Keratinocyte (primary cell): ENCODE data around the gene RSPH9. TPM values are rescaled to one million over a fixed set of nuclear protein-coding genes. Genes with fewer than 3 reads are reported as not detected.

Source experiments
- DNase-seq: peaks from one replicate; pipeline ENCODE4 v3.0.0-alpha.2; 2011; ENCODE audit warnings: low read depth, missing footprints, low spot score
- FAIRE-seq: peaks from 2 replicates; lab custom pipeline; 2011; peaks lifted over from hg19 to GRCh38; lab: Jason Lieb, UNC
- H2AFZ ChIP-seq: 2 replicates; pipeline ENCODE4 v1.6.0; 2012; ENCODE audit warnings: low read length, control low read depth, inconsistent platforms; ENCODE audit not compliant: control insufficient read depth
- H3K27ac ChIP-seq: 2 replicates; pipeline ENCODE4 v1.5.1; 2011; ENCODE audit warnings: low read length; ENCODE audit not compliant: control insufficient read depth, insufficient read depth
- H3K27me3 ChIP-seq: 3 replicates; pipeline ENCODE4 v1.6.0; 2011; ENCODE audit warnings: low read length; ENCODE audit not compliant: control insufficient read depth, insufficient read depth; ENCODE audit errors: extremely low read depth
- H3K36me3 ChIP-seq, 2 experiments: 2 replicates in 1 of 2; 3 replicates in 1 of 2; pipeline ENCODE4 v1.5.1; 2011; ENCODE audit warnings: low read length in 2 of 2, mild to moderate bottlenecking in 1 of 2; ENCODE audit not compliant: control insufficient read depth in 2 of 2, insufficient read depth in 2 of 2; ENCODE audit errors: extremely low read depth in 1 of 2
- H3K4me1 ChIP-seq: 3 replicates; pipeline ENCODE4 v1.5.1; 2011; ENCODE audit warnings: low read length; ENCODE audit not compliant: control insufficient read depth, insufficient read depth; ENCODE audit errors: extremely low read depth
- H3K4me2 ChIP-seq: 3 replicates; pipeline ENCODE4 v1.6.0; 2011; ENCODE audit warnings: low read depth, low read length; ENCODE audit not compliant: control insufficient read depth, insufficient read depth; ENCODE audit errors: extremely low read depth
- H3K4me3 ChIP-seq, 3 experiments: fragments of 200-600 bp in 1 of 3; sonication (generic) in 1 of 3; 2 replicates in 2 of 3; 3 replicates in 1 of 3; pipeline ENCODE4 v1.5.1; 2011 to 2016; ENCODE audit warnings: low read length in 3 of 3, mild to moderate bottlenecking in 3 of 3, control low read depth in 2 of 3, inconsistent platforms in 1 of 3, low read depth in 1 of 3, mixed read lengths in 1 of 3, mixed run types in 1 of 3, moderate library complexity in 1 of 3; ENCODE audit not compliant: control insufficient read depth in 2 of 3, insufficient read depth in 2 of 3; ENCODE audit errors: extremely low read depth in 1 of 3
- H3K79me2 ChIP-seq: 2 replicates; pipeline ENCODE4 v1.6.0; 2012; ENCODE audit warnings: low read length; ENCODE audit not compliant: control insufficient read depth, insufficient read depth
- H3K9ac ChIP-seq: 3 replicates; pipeline ENCODE4 v1.6.0; 2011; ENCODE audit warnings: low read length; ENCODE audit not compliant: control insufficient read depth, insufficient read depth; ENCODE audit errors: extremely low read depth
- H3K9me1 ChIP-seq: 3 replicates; pipeline ENCODE4 v1.6.0; 2011; ENCODE audit warnings: low read length; ENCODE audit not compliant: control insufficient read depth, insufficient read depth; ENCODE audit errors: extremely low read depth
- H3K9me3 ChIP-seq: 2 replicates; pipeline ENCODE4 v1.5.1; 2012; ENCODE audit warnings: low read depth, low read length; ENCODE audit not compliant: control insufficient read depth
- H4K20me1 ChIP-seq: 3 replicates; pipeline ENCODE4 v1.6.0; 2011; ENCODE audit warnings: low read length; ENCODE audit not compliant: control insufficient read depth, insufficient read depth; ENCODE audit errors: extremely low read depth
- EZH2 ChIP-seq: IDR thresholded peaks from one replicate; pipeline ENCODE4 v1.6.1; 2012; ENCODE audit warnings: inconsistent platforms, mild to moderate bottlenecking, low read length, moderate library complexity
- dilution Hi-C: fragments of 300-500 bp; cut with MboI; formaldehyde crosslinking; loops from one replicate; pipeline ENCODE4 v1.7.0; 2020; ENCODE audit warnings: low sequenced_read_pairs; ENCODE audit not compliant: extremely low pct_ligation_motif_present
- polyA plus RNA-seq, 5 experiments: library from polyadenylated mRNA; depleted of rRNA in 3 of 5; stranded (reverse) in 3 of 5; stranded (forward) in 1 of 5; unstranded in 1 of 5; fragments of >200 nt; gene quantifications; 1 replicate in 1 of 5; 2 replicates in 3 of 5; 3 replicates in 1 of 5; pipeline versions ENCODE4 v1.2.1 to v1.2.3, GENCODE V29; 2011 to 2012; ENCODE audit warnings: missing spikeins in 2 of 5, low read depth in 1 of 5, low replicate concordance in 1 of 5
- TF ChIP-seq, protein P1 (sequence below), 3 experiments: IDR thresholded peaks in 1 of 3; conservative IDR thresholded peaks in 1 of 3; optimal IDR thresholded peaks in 1 of 3; 2 replicates in 2 of 3; 3 replicates in 1 of 3; pipeline versions ENCODE3 to v1.5.1; 2011; ENCODE audit warnings: low read length in 3 of 3, mild to moderate bottlenecking in 3 of 3, moderate library complexity in 2 of 3, control low read depth in 1 of 3, inconsistent platforms in 1 of 3; ENCODE audit not compliant: insufficient read depth in 2 of 3; ENCODE audit errors: extremely low read depth in 1 of 3

RSPH9 gene
- polyA plus RNA-seq, 1 donor (not counting 4 experiments of a cell fraction or from before 2014, with no cell fraction given), result not detected

DNA sequence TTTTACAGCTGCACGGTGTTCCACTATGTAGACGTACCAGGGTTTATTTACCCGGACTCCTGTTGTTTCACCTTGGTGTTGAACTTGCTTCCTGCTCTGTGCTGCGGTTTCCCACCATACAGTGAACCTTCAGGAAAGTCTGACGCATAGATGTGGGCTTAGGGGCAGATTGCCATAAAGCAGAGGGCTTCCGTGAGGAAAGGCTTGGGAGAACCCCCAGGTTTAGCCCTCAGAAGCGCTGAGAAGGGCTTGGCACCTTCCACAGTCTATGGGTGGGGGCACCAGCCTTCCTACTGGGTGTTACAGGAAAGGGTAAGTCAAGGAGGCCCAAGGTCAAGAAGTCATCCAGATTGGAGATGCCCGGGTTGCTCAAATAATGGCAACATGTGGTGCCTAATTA lies 62.0 kb downstream of the RSPH9 start:
- H3K9me3 ChIP-seq, result no peaks in the 10 kb centered on the region
- H2AFZ ChIP-seq, result no peak overlapping the region
- H3K4me1 ChIP-seq, result peaks cover 23% of the 10 kb centered on the region
- H3K36me3 ChIP-seq, result no peaks in the 10 kb centered on the region
- H3K9me1 ChIP-seq, result no peaks in the 10 kb centered on the region
- no peak overlapping the region for H3K4me3 ChIP-seq
- H3K27ac ChIP-seq, result no peak overlapping the region
- no peaks in the 10 kb centered on the region for H4K20me1 ChIP-seq
- no peaks in the 10 kb centered on the region for H3K79me2 ChIP-seq
- no peak overlapping the region for H3K9ac ChIP-seq
- no peaks in the 10 kb centered on the region for H3K27me3 ChIP-seq
- DNase-seq (no peak), FAIRE-seq (no peak)
- dilution Hi-C loops, result no loop called here
- TF ChIP-seq, protein P1, sequence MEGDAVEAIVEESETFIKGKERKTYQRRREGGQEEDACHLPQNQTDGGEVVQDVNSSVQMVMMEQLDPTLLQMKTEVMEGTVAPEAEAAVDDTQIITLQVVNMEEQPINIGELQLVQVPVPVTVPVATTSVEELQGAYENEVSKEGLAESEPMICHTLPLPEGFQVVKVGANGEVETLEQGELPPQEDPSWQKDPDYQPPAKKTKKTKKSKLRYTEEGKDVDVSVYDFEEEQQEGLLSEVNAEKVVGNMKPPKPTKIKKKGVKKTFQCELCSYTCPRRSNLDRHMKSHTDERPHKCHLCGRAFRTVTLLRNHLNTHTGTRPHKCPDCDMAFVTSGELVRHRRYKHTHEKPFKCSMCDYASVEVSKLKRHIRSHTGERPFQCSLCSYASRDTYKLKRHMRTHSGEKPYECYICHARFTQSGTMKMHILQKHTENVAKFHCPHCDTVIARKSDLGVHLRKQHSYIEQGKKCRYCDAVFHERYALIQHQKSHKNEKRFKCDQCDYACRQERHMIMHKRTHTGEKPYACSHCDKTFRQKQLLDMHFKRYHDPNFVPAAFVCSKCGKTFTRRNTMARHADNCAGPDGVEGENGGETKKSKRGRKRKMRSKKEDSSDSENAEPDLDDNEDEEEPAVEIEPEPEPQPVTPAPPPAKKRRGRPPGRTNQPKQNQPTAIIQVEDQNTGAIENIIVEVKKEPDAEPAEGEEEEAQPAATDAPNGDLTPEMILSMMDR (optimal IDR thresholded peaks at IDR 0.05 in 1 of 3, IDR thresholded peaks at IDR 0.05 in 1 of 3, conservative IDR thresholded peaks at IDR 0.05 in 1 of 3; ENCODE audit: extremely low read depth in 1 of 3, insufficient read depth in 2 of 3, low read length in 3 of 3), result no peak
- no peak for TF ChIP-seq EZH2
- H3K4me2 ChIP-seq, result no peak overlapping the region

DNA sequence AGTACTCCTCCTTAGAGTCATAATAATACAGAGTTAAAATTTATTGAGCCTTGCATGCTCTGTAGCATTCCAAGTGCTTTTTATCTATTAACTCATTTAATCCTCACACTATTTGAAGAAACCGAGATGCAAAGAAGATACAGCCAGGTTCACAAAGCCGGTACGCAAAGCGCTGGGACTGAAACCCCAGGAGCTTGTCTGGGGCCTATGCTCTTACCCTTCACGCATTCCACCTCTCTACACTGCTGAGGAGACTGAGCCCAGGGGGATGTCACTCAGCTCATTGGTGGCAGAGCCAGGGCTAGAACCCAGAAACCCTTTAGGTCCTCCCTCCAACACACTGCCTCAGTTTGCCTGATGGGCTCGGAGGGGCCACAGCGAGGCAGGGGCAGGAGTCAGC lies 62.4 kb downstream of the RSPH9 start:
- Histone ChIP-seq H3K79me2 (no peaks in the 10 kb centered on the region), H3K9me1 (no peaks in the 10 kb centered on the region), H4K20me1 (no peaks in the 10 kb centered on the region), H3K27ac (no peak overlapping the region), H3K9ac (no peak overlapping the region), H3K27me3 (no peaks in the 10 kb centered on the region), H3K4me1 (peaks cover 19% of the 10 kb centered on the region), H3K9me3 (no peaks in the 10 kb centered on the region), H3K4me2 (no peak overlapping the region), H3K4me3 (no peak overlapping the region), H3K36me3 (no peaks in the 10 kb centered on the region), H2AFZ (no peak overlapping the region)
- TF ChIP-seq EZH2, result no peak
- TF ChIP-seq, protein P1 (optimal IDR thresholded peaks at IDR 0.05 in 1 of 3, IDR thresholded peaks at IDR 0.05 in 1 of 3, conservative IDR thresholded peaks at IDR 0.05 in 1 of 3; ENCODE audit: extremely low read depth in 1 of 3, insufficient read depth in 2 of 3, low read length in 3 of 3), result no peak
- dilution Hi-C loops, result no loop called here
- FAIRE-seq (no peak), DNase-seq (no peak)
